WERI-Rb-1 (cell line): ENCODE measurements around the gene RASA2.

Source experiments
- DNase-seq: peaks from one replicate; pipeline ENCODE4 v3.0.0-alpha.2; 2020
- H3K27ac ChIP-seq: fragments of 250-450 bp; sonication (Bioruptor Pico); 2 replicates; pipeline ENCODE4 v1.5.1; 2020; ENCODE audit warnings: mild to moderate bottlenecking, moderate library complexity
- H3K27me3 ChIP-seq: fragments of 250-450 bp; sonication (Bioruptor Pico); 2 replicates; pipeline ENCODE4 v1.5.1; 2021; ENCODE audit warnings: mild to moderate bottlenecking, low read depth, moderate library complexity; ENCODE audit not compliant: insufficient read depth, severe bottlenecking
- H3K36me3 ChIP-seq: fragments of 250-450 bp; sonication (Bioruptor Pico); 2 replicates; pipeline ENCODE4 v1.5.1; 2020; ENCODE audit warnings: mild to moderate bottlenecking, moderate library complexity
- H3K4me3 ChIP-seq: 2 replicates; pipeline ENCODE4 v1.5.1; 2011; ENCODE audit warnings: low read depth, mild to moderate bottlenecking, control low read depth, low read length
- H3K9me3 ChIP-seq: fragments of 250-450 bp; sonication (Bioruptor Pico); 2 replicates; pipeline ENCODE4 v1.5.1; 2021; ENCODE audit warnings: mild to moderate bottlenecking, moderate library complexity; ENCODE audit not compliant: severe bottlenecking
- TF ChIP-seq, protein P1 (sequence below): IDR thresholded peaks from 2 replicates; pipeline ENCODE4 v1.5.1; 2011; ENCODE audit warnings: low read depth, mild to moderate bottlenecking, control low read depth, inconsistent platforms, low read length

The RASA2 gene

DNA sequence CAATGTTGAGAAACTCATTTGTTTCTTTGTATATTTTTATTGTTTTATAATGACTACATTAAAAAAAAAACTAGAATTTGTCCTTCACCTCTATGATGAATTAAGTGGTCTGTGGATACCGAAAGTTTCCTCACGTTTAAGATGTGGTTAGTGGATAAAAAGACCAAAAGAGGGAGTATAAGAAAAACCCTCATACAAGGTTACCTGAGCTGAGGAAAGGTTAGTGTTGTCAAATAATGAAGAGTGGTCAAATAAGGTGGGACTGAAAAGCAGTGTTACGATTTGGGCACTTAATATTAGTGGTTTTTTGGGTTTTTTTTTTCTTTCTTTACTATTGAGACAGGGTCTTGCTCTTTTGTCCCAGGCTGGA, 21.2 kb downstream of the RASA2 start:
- no peak overlapping the region for H3K4me3 ChIP-seq
- H3K36me3 ChIP-seq = peaks cover 3% of the 10 kb centered on the region
- no peak for DNase-seq
- no peaks in the 10 kb centered on the region for H3K9me3 ChIP-seq
- H3K27ac ChIP-seq = no peak overlapping the region
- TF ChIP-seq, protein P1, sequence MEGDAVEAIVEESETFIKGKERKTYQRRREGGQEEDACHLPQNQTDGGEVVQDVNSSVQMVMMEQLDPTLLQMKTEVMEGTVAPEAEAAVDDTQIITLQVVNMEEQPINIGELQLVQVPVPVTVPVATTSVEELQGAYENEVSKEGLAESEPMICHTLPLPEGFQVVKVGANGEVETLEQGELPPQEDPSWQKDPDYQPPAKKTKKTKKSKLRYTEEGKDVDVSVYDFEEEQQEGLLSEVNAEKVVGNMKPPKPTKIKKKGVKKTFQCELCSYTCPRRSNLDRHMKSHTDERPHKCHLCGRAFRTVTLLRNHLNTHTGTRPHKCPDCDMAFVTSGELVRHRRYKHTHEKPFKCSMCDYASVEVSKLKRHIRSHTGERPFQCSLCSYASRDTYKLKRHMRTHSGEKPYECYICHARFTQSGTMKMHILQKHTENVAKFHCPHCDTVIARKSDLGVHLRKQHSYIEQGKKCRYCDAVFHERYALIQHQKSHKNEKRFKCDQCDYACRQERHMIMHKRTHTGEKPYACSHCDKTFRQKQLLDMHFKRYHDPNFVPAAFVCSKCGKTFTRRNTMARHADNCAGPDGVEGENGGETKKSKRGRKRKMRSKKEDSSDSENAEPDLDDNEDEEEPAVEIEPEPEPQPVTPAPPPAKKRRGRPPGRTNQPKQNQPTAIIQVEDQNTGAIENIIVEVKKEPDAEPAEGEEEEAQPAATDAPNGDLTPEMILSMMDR = no peak
- no peaks in the 10 kb centered on the region for H3K27me3 ChIP-seq

DNA sequence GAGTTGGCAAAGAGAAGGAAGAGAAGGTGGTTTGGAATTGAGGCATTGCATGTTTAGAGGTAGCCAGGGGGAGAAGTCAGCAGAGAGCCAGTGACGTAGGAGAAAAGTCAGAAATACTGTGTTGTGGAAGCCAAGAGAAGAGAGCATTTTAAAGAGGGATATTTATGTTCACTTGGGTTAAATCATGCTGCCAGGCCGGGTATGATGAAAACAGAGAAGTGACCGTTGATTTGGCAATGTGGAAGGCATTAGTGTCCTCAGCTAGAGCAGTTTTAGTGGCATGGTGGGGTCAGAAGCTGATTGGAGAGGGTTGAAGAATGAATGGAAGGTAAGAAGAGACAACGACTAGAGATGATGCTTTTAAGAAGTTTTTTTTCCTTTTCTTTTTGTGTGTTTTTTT, 24.5 kb downstream of the RASA2 start:
- TF ChIP-seq, protein P1 = no peak
- no peaks in the 10 kb centered on the region for H3K27me3 ChIP-seq
- no peak for DNase-seq

DNA sequence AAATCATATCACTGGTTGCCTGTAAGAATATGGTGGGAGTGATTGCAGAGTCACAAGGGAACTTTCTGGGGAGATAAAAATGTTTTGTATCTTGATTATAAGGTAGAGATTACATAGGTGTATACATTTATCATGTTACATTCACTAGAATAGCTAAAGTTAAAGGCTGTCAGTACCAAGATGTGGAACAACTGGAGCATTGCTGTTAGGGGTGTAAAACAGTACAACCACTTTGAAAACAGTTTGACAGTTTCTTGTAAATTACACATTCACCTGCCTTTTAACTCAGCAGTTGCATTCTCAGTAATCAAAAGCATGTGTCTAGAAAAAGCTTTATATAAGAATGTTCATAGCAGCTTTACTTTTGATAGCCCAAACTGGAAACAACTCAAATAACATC, 27.6 kb downstream of the RASA2 start:
- TF ChIP-seq, protein P1 = no peak
- no peak overlapping the region for H3K27ac ChIP-seq
- DNase-seq = no peak
- no peak overlapping the region for H3K4me3 ChIP-seq
- H3K9me3 ChIP-seq = no peaks in the 10 kb centered on the region
- peaks cover 18% of the 10 kb centered on the region for H3K36me3 ChIP-seq
- H3K27me3 ChIP-seq = no peaks in the 10 kb centered on the region

More for the DNA sequence above, 24.5 kb downstream of the RASA2 start:
- H3K36me3 ChIP-seq = peaks cover 7% of the 10 kb centered on the region
- no peak overlapping the region for H3K4me3 ChIP-seq
- no peaks in the 10 kb centered on the region for H3K9me3 ChIP-seq
- no peak overlapping the region for H3K27ac ChIP-seq

DNA sequence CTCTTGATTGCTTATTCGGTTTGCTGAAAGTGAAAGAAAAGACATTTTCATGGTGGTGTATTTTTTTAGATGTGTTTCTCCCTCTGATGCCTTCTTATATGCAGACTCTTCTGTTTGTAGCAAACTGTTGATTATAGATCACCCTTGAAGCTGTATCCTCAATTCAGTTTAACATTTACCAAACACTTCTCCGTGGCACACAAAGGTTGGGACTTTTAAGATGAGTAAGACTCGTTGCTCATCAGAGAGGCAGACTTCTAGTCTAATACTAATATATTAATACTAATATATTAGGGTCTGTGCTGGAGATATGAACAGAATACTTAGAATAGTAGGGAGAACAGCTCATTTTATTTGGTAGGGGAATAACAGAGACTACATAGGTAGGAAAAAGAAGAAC, 32.8 kb downstream of the RASA2 start:
- no peak overlapping the region for H3K27ac ChIP-seq

DNA sequence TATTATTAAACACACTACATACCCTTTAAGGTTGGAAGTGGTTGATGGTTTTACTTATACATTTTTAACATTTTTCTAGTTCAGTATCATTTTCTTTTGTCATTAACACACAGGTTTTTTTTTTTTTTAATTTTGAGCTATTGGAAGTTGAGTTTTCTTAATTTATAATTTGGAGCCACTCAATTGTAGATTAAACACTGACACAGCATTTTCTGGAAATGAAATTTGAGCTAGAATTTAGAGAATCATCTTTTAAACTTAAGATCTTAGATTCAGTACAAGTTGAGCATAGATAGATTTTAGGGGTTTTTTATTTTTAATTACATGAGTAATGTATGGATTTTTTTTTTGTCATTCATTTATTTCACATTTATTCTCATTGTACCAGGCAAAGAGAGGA, 35.0 kb downstream of the RASA2 start:
- H3K27ac ChIP-seq = no peak overlapping the region

More for the DNA sequence above, 32.8 kb downstream of the RASA2 start:
- Histone ChIP-seq H3K4me3 (no peak overlapping the region), H3K9me3 (no peaks in the 10 kb centered on the region), H3K36me3 (peaks cover 18% of the 10 kb centered on the region), H3K27me3 (no peaks in the 10 kb centered on the region)
- TF ChIP-seq, protein P1 = no peak
- DNase-seq = no peak

More for the DNA sequence above, 35.0 kb downstream of the RASA2 start:
- Histone ChIP-seq H3K9me3 (no peaks in the 10 kb centered on the region), H3K4me3 (no peak overlapping the region), H3K27me3 (no peaks in the 10 kb centered on the region), H3K36me3 (peaks cover 17% of the 10 kb centered on the region)
- TF ChIP-seq, protein P1 = no peak
- DNase-seq = no peak
